Mesenchymal stem cell (in vitro differentiated cells and primary cell): Measurements from ENCODE around the gene GAGE12F. TPM values are rescaled to one million over a fixed set of nuclear protein-coding genes. Genes with fewer than 3 reads are reported as not detected.

ENCODE experiments used
- DNase-seq: peaks from one replicate; pipeline ENCODE4 v3.0.0-alpha.2; 2013
- H2AFZ ChIP-seq: one replicate; pipeline ENCODE4 v1.6.1; 2013; ENCODE audit warnings: low read depth, mild to moderate bottlenecking, control low read depth, inconsistent platforms, low read length, moderate library complexity
- H2AK5ac ChIP-seq: 2 replicates; pipeline ENCODE4 v1.6.1; 2013; ENCODE audit warnings: low read length, moderate library complexity, mild to moderate bottlenecking, inconsistent platforms; ENCODE audit not compliant: severe bottlenecking
- H2BK120ac ChIP-seq: one replicate; pipeline ENCODE4 v1.6.1; 2013; ENCODE audit warnings: low read depth, mild to moderate bottlenecking, inconsistent platforms, low read length, moderate library complexity
- H2BK12ac ChIP-seq, 2 experiments: one replicate each; pipeline ENCODE4 v1.6.1; 2013; ENCODE audit warnings: inconsistent platforms in 2 of 2, low read length in 2 of 2, mild to moderate bottlenecking in 2 of 2, moderate library complexity in 2 of 2, control low read depth in 1 of 2
- H2BK15ac ChIP-seq: one replicate; pipeline ENCODE4 v1.6.1; 2013; ENCODE audit warnings: mild to moderate bottlenecking, low read depth, inconsistent platforms; ENCODE audit not compliant: poor library complexity, severe bottlenecking
- H2BK5ac ChIP-seq: 2 replicates; pipeline ENCODE4 v1.6.1; 2013; ENCODE audit warnings: low read depth, mild to moderate bottlenecking, low read length, control low read depth, inconsistent platforms; ENCODE audit not compliant: poor library complexity, severe bottlenecking
- H3K14ac ChIP-seq, 2 experiments: one replicate each; pipeline ENCODE4 v1.6.1; 2013; ENCODE audit warnings: inconsistent platforms in 2 of 2, low read length in 2 of 2, control low read depth in 1 of 2, mild to moderate bottlenecking in 1 of 2, moderate library complexity in 1 of 2
- H3K18ac ChIP-seq, 2 experiments: one replicate each; pipeline ENCODE4 v1.6.1; 2013; ENCODE audit warnings: inconsistent platforms in 2 of 2, low read length in 2 of 2, control low read depth in 1 of 2, low read depth in 1 of 2, mild to moderate bottlenecking in 1 of 2
- H3K23ac ChIP-seq, 2 experiments: one replicate each; pipeline ENCODE4 v1.6.1; 2013; ENCODE audit warnings: inconsistent platforms in 2 of 2, low read length in 2 of 2, mild to moderate bottlenecking in 2 of 2, moderate library complexity in 2 of 2, control low read depth in 1 of 2
- H3K27ac ChIP-seq: 2 replicates; pipeline ENCODE4 v1.5.1; 2013; ENCODE audit warnings: mild to moderate bottlenecking, moderate library complexity, low read length, control low read depth, inconsistent platforms; ENCODE audit not compliant: poor library complexity, severe bottlenecking
- H3K27me3 ChIP-seq, 2 experiments: 2 replicates each; pipeline versions ENCODE4 v1.6.1 to v1.7.0; 2013; ENCODE audit warnings: low read length in 2 of 2, mild to moderate bottlenecking in 2 of 2, moderate library complexity in 2 of 2, control low read depth in 1 of 2, inconsistent platforms in 1 of 2; ENCODE audit not compliant: control insufficient read depth in 1 of 2, insufficient read depth in 1 of 2
- H3K36me3 ChIP-seq, 2 experiments: 2 replicates each; pipeline versions ENCODE4 v1.6.1 to v1.7.0; 2013; ENCODE audit warnings: low read length in 2 of 2, control low read depth in 1 of 2, inconsistent platforms in 1 of 2, low read depth in 1 of 2, mild to moderate bottlenecking in 1 of 2; ENCODE audit not compliant: insufficient read depth in 2 of 2, control insufficient read depth in 1 of 2
- H3K4ac ChIP-seq, 2 experiments: one replicate each; pipeline ENCODE4 v1.6.1; 2013; ENCODE audit warnings: inconsistent platforms in 2 of 2, low read length in 2 of 2, mild to moderate bottlenecking in 2 of 2, moderate library complexity in 2 of 2, control low read depth in 1 of 2, low read depth in 1 of 2
- H3K4me1 ChIP-seq: 2 replicates; pipeline ENCODE4 v1.6.1; 2013; ENCODE audit warnings: low read depth, low read length, control low read depth; ENCODE audit not compliant: control insufficient read depth, insufficient read depth
- H3K4me2 ChIP-seq: 2 replicates; pipeline ENCODE4 v1.6.1; 2013; ENCODE audit warnings: low read length, mild to moderate bottlenecking, inconsistent platforms; ENCODE audit not compliant: poor library complexity, severe bottlenecking
- H3K4me3 ChIP-seq, 2 experiments: 2 replicates each; pipeline versions ENCODE4 v1.5.1 to v1.7.0; 2013; ENCODE audit warnings: low read length in 2 of 2, mild to moderate bottlenecking in 2 of 2, control low read depth in 1 of 2, low read depth in 1 of 2; ENCODE audit not compliant: insufficient read depth in 1 of 2
- H3K79me1 ChIP-seq: replicated peaks from 2 replicates; pipeline ENCODE4 v1.6.1; 2013; ENCODE audit warnings: mild to moderate bottlenecking, control low read depth, low read length, inconsistent platforms; ENCODE audit not compliant: poor library complexity, severe bottlenecking
- H3K9ac ChIP-seq: 2 replicates; pipeline ENCODE4 v1.7.0; 2013; ENCODE audit warnings: mild to moderate bottlenecking, low read length, moderate library complexity
- H3K9me3 ChIP-seq: 2 replicates; pipeline ENCODE4 v1.7.0; 2013; ENCODE audit warnings: mild to moderate bottlenecking, low read length; ENCODE audit not compliant: control insufficient read depth
- H4K8ac ChIP-seq: one replicate; pipeline ENCODE4 v1.6.1; 2013; ENCODE audit warnings: inconsistent platforms, mild to moderate bottlenecking, low read length, moderate library complexity
- H4K91ac ChIP-seq: one replicate; pipeline ENCODE4 v1.6.1; 2013; ENCODE audit warnings: mild to moderate bottlenecking, low read length, inconsistent platforms
- WGBS: methylation state at CpG from one replicate; pipeline ENCODE4 v1.1.7; 2013; ENCODE audit warnings: mixed read lengths; 5-methylcytosine and 5-hydroxymethylcytosine counted together
- small RNA-seq: library from polyadenylated mRNA; stranded (forward); fragments of <200 nt; extraction: miRNeasy Mini kit (QIAGEN cat#:217004); gene quantifications from one replicate; pipeline ENCODE3, GENCODE V24; 2013; ENCODE audit warnings: low read depth

The GAGE12F gene

GRCh38 chrX:49610718-49611310 lies 50.2 kb downstream of the GAGE12F start:
- H3K4me1 ChIP-seq: no peaks in the 10 kb centered on the region

More at GRCh38 chrX:49610718-49611310, 50.2 kb downstream of the GAGE12F start:
- H3K18ac ChIP-seq: no peak overlapping the region
- no peak overlapping the region for H2BK15ac ChIP-seq
- H3K79me1 ChIP-seq: no peaks in the 10 kb centered on the region
- H3K14ac ChIP-seq: no peak overlapping the region
- H3K27me3 ChIP-seq: peaks cover 0 to 26% of the 10 kb centered on the region in 2 experiments
- H3K27ac ChIP-seq: no peak overlapping the region
- no peak overlapping the region for H2AFZ ChIP-seq
- H2BK120ac ChIP-seq: no peak overlapping the region
- no peak overlapping the region for H4K91ac ChIP-seq
- no peak overlapping the region for H2AK5ac ChIP-seq
- no peak overlapping the region for H3K4ac ChIP-seq
- no peak overlapping the region for H3K4me3 ChIP-seq
- no peaks in the 10 kb centered on the region for H3K9me3 ChIP-seq
- H2BK5ac ChIP-seq: no peak overlapping the region
- H3K36me3 ChIP-seq: no peaks in the 10 kb centered on the region
- WGBS: 45% methylated on average over 6 of the region's 7 CpGs
- H3K4me2 ChIP-seq: no peak overlapping the region
- H3K9ac ChIP-seq: no peak overlapping the region
- no peak overlapping the region for H2BK12ac ChIP-seq
- DNase-seq: no peak
- no peak overlapping the region for H3K23ac ChIP-seq
- H4K8ac ChIP-seq: no peak overlapping the region

Small RNA genes lying within 50 kb of the gene (small RNA-seq; reads per million reads assigned to genes)
- gene GAGE12B: not detected
